ENCODE measurements around the gene PEAK1. TPM values are rescaled to one million over a fixed set of nuclear protein-coding genes. Genes with fewer than 3 reads are reported as not detected.

The PEAK1 gene
- polyA plus RNA-seq, 2 of the 4 experiments (the other 2 are of a cell fraction), result 7.5 to 13.7 TPM

DNA sequence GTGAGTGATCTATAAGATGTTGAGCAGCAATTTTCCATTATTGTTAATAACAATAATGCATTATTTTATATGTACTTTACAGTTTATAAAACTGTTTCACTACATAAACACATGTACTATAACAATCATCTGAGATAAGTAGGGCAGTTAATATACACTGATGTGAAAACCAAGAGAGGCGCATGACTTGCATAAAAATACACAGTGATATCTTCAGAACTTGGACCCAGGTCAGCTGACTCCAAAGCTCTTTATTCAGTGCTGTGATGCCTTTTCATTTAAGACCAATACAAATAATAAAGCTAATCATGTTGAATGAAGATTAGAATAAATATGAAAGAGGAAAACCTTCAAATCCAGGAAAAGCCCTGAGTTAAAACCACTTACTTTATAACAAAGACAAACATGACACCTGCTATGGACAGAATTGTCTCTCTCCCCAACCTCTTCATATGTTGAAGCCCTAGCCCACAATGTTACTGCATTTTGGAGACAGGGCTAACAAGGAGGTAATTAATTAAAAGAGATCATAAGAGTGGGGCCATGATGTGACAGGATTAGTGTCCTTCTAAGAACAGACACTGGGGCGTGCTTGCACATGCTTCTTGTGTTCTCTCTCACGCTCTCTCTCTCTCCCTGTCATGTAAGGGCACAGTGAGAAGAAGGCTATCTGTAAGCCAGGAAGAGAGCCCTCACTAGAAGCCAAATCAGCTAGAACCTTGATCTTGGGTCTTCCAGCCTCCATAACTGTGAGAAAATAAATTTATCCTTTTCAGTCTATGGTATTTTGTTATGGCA is 293.2 kb downstream of the PEAK1 start:
- 94% methylated on average over 3 of the region's 3 CpGs for WGBS (ENCODE audit: missing lambda C conversion rate)
- no peak for FAIRE-seq
- TF ChIP-seq, protein P1, sequence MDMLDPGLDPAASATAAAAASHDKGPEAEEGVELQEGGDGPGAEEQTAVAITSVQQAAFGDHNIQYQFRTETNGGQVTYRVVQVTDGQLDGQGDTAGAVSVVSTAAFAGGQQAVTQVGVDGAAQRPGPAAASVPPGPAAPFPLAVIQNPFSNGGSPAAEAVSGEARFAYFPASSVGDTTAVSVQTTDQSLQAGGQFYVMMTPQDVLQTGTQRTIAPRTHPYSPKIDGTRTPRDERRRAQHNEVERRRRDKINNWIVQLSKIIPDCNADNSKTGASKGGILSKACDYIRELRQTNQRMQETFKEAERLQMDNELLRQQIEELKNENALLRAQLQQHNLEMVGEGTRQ (IDR thresholded peaks at IDR 0.05), result no peak
- no peak for TF ChIP-seq EHF (CRISPR knock-in tag; IDR thresholded peaks at IDR 0.05)
- TF ChIP-seq, protein P2, sequence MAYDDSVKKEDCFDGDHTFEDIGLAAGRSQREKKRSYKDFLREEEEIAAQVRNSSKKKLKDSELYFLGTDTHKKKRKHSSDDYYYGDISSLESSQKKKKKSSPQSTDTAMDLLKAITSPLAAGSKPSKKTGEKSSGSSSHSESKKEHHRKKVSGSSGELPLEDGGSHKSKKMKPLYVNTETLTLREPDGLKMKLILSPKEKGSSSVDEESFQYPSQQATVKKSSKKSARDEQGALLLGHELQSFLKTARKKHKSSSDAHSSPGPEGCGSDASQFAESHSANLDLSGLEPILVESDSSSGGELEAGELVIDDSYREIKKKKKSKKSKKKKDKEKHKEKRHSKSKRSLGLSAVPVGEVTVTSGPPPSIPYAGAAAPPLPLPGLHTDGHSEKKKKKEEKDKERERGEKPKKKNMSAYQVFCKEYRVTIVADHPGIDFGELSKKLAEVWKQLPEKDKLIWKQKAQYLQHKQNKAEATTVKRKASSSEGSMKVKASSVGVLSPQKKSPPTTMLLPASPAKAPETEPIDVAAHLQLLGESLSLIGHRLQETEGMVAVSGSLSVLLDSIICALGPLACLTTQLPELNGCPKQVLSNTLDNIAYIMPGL (CRISPR knock-in tag; IDR thresholded peaks at IDR 0.05; ENCODE audit: borderline replicate concordance), result no peak
- TF ChIP-seq KDM5A (IDR thresholded peaks at IDR 0.05), result no peak
- peak; percentile 70; the same call in 1 of the 2 replicates for TF ChIP-seq NFE2L2 (conservative IDR thresholded peaks at IDR 0.05; ENCODE audit: low read length)
- H3K9me3 ChIP-seq, result no peaks in the 10 kb centered on the region
- ChIA-PET CTCF (interaction anchor here (0.6 to 3.6 kb wide), 4 partner anchors 365 to 1104 kb away, joined by 3 to 20 read pairs (median 9); no protein-coding TSS in a partner anchor), POLR2A (no interaction called here)
- DNase-seq (ENCODE audit: low read depth in 1 of 2, low spot score in 1 of 2), result no peak
- no peak overlapping the region for H3K27ac ChIP-seq
- ATAC-seq, result no peak
- no peak overlapping the region for H3K4me2 ChIP-seq
- H3K4me3 ChIP-seq, result no peak overlapping the region
- no peaks in the 10 kb centered on the region for H3K4me1 ChIP-seq

DNA sequence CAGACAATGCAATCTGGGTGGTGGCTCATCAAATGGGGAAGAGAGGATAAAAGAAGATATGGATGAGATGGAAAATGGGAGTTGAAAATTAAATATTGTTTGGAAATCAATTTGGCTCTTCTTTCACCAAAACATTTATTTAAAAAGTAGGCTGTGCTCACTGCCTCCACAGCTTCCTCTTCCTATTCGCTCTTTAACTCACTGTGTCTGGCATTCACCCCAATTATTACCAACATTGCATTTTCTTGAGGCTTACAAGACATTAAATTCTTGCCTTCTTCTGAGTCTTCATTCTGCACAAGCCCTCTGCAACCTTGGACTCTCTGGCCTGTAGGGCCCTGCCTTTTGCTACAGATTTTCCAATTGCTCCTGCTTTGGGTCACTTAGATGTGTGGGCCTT is 296.1 kb downstream of the PEAK1 start:
- H3K27ac ChIP-seq, result no peak overlapping the region
- WGBS (ENCODE audit: missing lambda C conversion rate), result 95% methylated on average over 1 of the region's 1 CpG
- FAIRE-seq (no peak), ATAC-seq (no peak), DNase-seq (ENCODE audit: low read depth in 1 of 2, low spot score in 1 of 2) (no peak)
- no peaks in the 10 kb centered on the region for H3K4me1 ChIP-seq
- CTCF ChIA-PET, result interaction anchor here (3.4 to 3.6 kb wide), 2 partner anchors 373 to 419 kb away, joined by 15 to 20 read pairs; no protein-coding TSS in a partner anchor
- no peaks in the 10 kb centered on the region for H3K9me3 ChIP-seq
- no peak for TF ChIP-seq ZFP36 (IDR thresholded peaks at IDR 0.05; ENCODE audit: borderline replicate concordance, partially characterized antibody)
- TF ChIP-seq, protein P3, sequence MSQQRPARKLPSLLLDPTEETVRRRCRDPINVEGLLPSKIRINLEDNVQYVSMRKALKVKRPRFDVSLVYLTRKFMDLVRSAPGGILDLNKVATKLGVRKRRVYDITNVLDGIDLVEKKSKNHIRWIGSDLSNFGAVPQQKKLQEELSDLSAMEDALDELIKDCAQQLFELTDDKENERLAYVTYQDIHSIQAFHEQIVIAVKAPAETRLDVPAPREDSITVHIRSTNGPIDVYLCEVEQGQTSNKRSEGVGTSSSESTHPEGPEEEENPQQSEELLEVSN (IDR thresholded peaks at IDR 0.05; ENCODE audit: borderline replicate concordance, low read depth), result no peak
- TF ChIP-seq, protein P4, sequence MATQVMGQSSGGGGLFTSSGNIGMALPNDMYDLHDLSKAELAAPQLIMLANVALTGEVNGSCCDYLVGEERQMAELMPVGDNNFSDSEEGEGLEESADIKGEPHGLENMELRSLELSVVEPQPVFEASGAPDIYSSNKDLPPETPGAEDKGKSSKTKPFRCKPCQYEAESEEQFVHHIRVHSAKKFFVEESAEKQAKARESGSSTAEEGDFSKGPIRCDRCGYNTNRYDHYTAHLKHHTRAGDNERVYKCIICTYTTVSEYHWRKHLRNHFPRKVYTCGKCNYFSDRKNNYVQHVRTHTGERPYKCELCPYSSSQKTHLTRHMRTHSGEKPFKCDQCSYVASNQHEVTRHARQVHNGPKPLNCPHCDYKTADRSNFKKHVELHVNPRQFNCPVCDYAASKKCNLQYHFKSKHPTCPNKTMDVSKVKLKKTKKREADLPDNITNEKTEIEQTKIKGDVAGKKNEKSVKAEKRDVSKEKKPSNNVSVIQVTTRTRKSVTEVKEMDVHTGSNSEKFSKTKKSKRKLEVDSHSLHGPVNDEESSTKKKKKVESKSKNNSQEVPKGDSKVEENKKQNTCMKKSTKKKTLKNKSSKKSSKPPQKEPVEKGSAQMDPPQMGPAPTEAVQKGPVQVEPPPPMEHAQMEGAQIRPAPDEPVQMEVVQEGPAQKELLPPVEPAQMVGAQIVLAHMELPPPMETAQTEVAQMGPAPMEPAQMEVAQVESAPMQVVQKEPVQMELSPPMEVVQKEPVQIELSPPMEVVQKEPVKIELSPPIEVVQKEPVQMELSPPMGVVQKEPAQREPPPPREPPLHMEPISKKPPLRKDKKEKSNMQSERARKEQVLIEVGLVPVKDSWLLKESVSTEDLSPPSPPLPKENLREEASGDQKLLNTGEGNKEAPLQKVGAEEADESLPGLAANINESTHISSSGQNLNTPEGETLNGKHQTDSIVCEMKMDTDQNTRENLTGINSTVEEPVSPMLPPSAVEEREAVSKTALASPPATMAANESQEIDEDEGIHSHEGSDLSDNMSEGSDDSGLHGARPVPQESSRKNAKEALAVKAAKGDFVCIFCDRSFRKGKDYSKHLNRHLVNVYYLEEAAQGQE (IDR thresholded peaks at IDR 0.05), result no peak
- TF ChIP-seq ZC3H11A (IDR thresholded peaks at IDR 0.05), result no peak
- TF ChIP-seq RCOR1 (IDR thresholded peaks at IDR 0.05; ENCODE audit: low read depth, low read length), result no peak
- no peak for TF ChIP-seq MYC (IDR thresholded peaks at IDR 0.05; ENCODE audit: borderline replicate concordance, low read length)
- no peak for TF ChIP-seq RFX5 (IDR thresholded peaks at IDR 0.05)
- no peak for TF ChIP-seq HEYL (CRISPR knock-in tag; IDR thresholded peaks at IDR 0.05)
- TF ChIP-seq ZSCAN20 (CRISPR knock-in tag; IDR thresholded peaks at IDR 0.05), result no peak
- no peak for TF ChIP-seq FOSL2 (IDR thresholded peaks at IDR 0.05)
- no peak for TF ChIP-seq FOSL2 (CRISPR knock-in tag; IDR thresholded peaks at IDR 0.05)
- H3K4me2 ChIP-seq, result no peak overlapping the region
- POLR2A ChIA-PET, result no interaction called here
- no peak overlapping the region for H3K4me3 ChIP-seq

Data from A549 (cell line).